DND-41 (cell line): ENCODE results near the gene PRRX2.

Source experiments
- ATAC-seq: fragments of 200-7000 bp; cut with Tn5 transposase; 3 replicates; pipeline ENCODE4 v1.9.1; 2021; ENCODE audit warnings: low read depth; ENCODE audit not compliant: insufficient read depth
- DNase-seq: peaks from one replicate; pipeline ENCODE4 v3.0.0-alpha.2; 2020
- H2AFZ ChIP-seq: 2 replicates; pipeline ENCODE4 v1.6.0; 2012; ENCODE audit warnings: low read depth, low read length
- H3K27ac ChIP-seq: 2 replicates; pipeline ENCODE4 v1.5.1; 2012; ENCODE audit warnings: low read length, inconsistent platforms
- H3K27me3 ChIP-seq: fragments of 200-600 bp; sonication (generic); 2 replicates; pipeline ENCODE4 v1.6.0; 2012; ENCODE audit warnings: low read length, mild to moderate bottlenecking, inconsistent platforms; ENCODE audit not compliant: insufficient read depth, poor library complexity
- H3K36me3 ChIP-seq: 2 replicates; pipeline ENCODE4 v1.5.1; 2012; ENCODE audit warnings: low read length, inconsistent platforms; ENCODE audit not compliant: insufficient read depth
- H3K4me1 ChIP-seq: 2 replicates; pipeline ENCODE4 v1.5.1; 2012; ENCODE audit warnings: mild to moderate bottlenecking, low read length; ENCODE audit not compliant: insufficient read depth
- H3K4me2 ChIP-seq: 2 replicates; pipeline ENCODE4 v1.6.0; 2012; ENCODE audit warnings: mild to moderate bottlenecking, moderate library complexity, low read length, inconsistent platforms; ENCODE audit not compliant: insufficient read depth
- H3K4me3 ChIP-seq, 2 experiments: fragments of 200-600 bp in 1 of 2; shearing (Covaris generic) in 1 of 2; 2 replicates each; pipeline ENCODE4 v1.5.1; 2012 to 2016; ENCODE audit warnings: inconsistent platforms in 2 of 2, low read length in 2 of 2, mild to moderate bottlenecking in 2 of 2, low read depth in 1 of 2, moderate library complexity in 1 of 2
- H3K79me2 ChIP-seq: 2 replicates; pipeline ENCODE4 v1.6.0; 2012; ENCODE audit warnings: low read length, inconsistent platforms; ENCODE audit not compliant: insufficient read depth
- H3K9ac ChIP-seq: 2 replicates; pipeline ENCODE4 v1.6.0; 2012; ENCODE audit warnings: low read depth, mild to moderate bottlenecking, inconsistent platforms, low read length, moderate library complexity
- H3K9me3 ChIP-seq: 2 replicates; pipeline ENCODE4 v1.5.1; 2012; ENCODE audit warnings: low read length, moderate library complexity, mild to moderate bottlenecking, inconsistent platforms; ENCODE audit not compliant: insufficient read depth, severe bottlenecking
- H4K20me1 ChIP-seq: 2 replicates; pipeline ENCODE4 v1.6.0; 2012; ENCODE audit warnings: low read length; ENCODE audit not compliant: insufficient read depth
- EZH2 ChIP-seq: IDR thresholded peaks from 3 replicates; pipeline ENCODE4 v1.6.1; 2012; ENCODE audit warnings: borderline replicate concordance, low read depth, mild to moderate bottlenecking, moderate library complexity, low read length, inconsistent platforms; ENCODE audit not compliant: severe bottlenecking
- TF ChIP-seq, protein P1 (sequence below): IDR thresholded peaks from 2 replicates; pipeline ENCODE4 v1.5.1; 2012; ENCODE audit warnings: borderline replicate concordance, low read length, moderate library complexity, mild to moderate bottlenecking; ENCODE audit not compliant: poor library complexity, severe bottlenecking; ENCODE audit errors: extremely low read depth

The PRRX2 gene

DNA sequence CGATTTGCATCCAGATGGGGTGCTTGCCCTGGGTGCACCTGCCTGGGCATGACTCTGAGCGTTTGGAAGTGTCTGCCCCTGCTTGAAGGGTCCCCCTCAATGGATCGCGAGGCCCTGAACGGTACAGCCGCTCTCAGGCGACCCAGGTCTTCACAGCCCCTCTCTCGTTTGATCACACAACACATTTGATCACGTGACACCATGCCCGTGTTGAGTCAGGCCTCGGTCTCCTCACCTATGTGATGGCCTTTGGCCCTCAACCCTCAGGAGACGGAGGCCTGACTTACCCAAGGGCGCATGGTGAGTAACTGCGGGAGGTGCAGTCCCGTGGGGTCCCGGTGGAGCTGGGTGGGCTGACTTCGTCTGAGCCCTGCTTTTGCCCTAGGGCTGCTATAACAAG, 20.5 kb upstream of the PRRX2 start:
- no peaks in the 10 kb centered on the region for H3K27me3 ChIP-seq
- no peak overlapping the region for H3K4me2 ChIP-seq
- no peaks in the 10 kb centered on the region; the same call in 1 of the 2 replicates for H3K36me3 ChIP-seq
- peaks cover 20% of the 10 kb centered on the region for H3K79me2 ChIP-seq
- no peak overlapping the region for H2AFZ ChIP-seq
- no peak for DNase-seq
- H4K20me1 ChIP-seq: peaks cover 18% of the 10 kb centered on the region
- no peaks in the 10 kb centered on the region for H3K9me3 ChIP-seq
- TF ChIP-seq, protein P1, sequence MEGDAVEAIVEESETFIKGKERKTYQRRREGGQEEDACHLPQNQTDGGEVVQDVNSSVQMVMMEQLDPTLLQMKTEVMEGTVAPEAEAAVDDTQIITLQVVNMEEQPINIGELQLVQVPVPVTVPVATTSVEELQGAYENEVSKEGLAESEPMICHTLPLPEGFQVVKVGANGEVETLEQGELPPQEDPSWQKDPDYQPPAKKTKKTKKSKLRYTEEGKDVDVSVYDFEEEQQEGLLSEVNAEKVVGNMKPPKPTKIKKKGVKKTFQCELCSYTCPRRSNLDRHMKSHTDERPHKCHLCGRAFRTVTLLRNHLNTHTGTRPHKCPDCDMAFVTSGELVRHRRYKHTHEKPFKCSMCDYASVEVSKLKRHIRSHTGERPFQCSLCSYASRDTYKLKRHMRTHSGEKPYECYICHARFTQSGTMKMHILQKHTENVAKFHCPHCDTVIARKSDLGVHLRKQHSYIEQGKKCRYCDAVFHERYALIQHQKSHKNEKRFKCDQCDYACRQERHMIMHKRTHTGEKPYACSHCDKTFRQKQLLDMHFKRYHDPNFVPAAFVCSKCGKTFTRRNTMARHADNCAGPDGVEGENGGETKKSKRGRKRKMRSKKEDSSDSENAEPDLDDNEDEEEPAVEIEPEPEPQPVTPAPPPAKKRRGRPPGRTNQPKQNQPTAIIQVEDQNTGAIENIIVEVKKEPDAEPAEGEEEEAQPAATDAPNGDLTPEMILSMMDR: no peak
- TF ChIP-seq EZH2: no peak
- peaks cover 22% of the 10 kb centered on the region for H3K4me1 ChIP-seq
- no peak overlapping the region for H3K9ac ChIP-seq
- ATAC-seq: no peak
- H3K27ac ChIP-seq: no peak overlapping the region
- no peak overlapping the region for H3K4me3 ChIP-seq

GRCh38 chr9:129646252-129646651, 19.2 kb upstream of the PRRX2 start:
- peaks cover 5% of the 10 kb centered on the region for H4K20me1 ChIP-seq
- ATAC-seq (no peak), DNase-seq (no peak)
- H3K9ac ChIP-seq: no peak overlapping the region
- peaks cover 7% of the 10 kb centered on the region for H3K79me2 ChIP-seq
- H3K36me3 ChIP-seq: no peaks in the 10 kb centered on the region
- H3K27ac ChIP-seq: no peak overlapping the region
- no peaks in the 10 kb centered on the region for H3K9me3 ChIP-seq
- H3K4me3 ChIP-seq: no peak overlapping the region
- no peak overlapping the region for H2AFZ ChIP-seq
- TF ChIP-seq, protein P1: no peak
- no peak for TF ChIP-seq EZH2
- H3K4me1 ChIP-seq: peaks cover 8% of the 10 kb centered on the region
- no peaks in the 10 kb centered on the region for H3K27me3 ChIP-seq
- no peak overlapping the region for H3K4me2 ChIP-seq

DNA sequence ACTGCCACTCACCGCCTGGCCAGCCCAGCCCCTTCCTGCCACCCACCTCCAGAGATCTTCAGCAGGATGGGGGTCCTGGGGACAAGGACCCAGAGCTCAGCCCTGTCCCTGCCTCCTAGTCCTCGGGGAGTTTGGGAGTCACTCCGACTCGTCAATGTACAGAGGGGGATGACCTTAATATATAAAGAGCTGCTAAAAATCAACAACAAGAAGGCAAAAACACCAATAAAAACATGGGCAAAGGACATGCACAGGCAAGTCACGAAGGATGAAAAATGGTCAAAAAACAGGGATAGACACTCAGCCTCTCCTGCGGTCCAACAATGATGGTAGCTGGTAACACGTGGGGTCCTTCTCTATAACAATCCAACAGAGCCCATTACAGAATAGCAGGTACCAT, 18.8 kb upstream of the PRRX2 start:
- Histone ChIP-seq H3K36me3 (no peaks in the 10 kb centered on the region), H3K27me3 (no peaks in the 10 kb centered on the region), H2AFZ (no peak overlapping the region), H3K79me2 (peaks cover 3% of the 10 kb centered on the region), H3K4me3 (no peak overlapping the region), H4K20me1 (peaks cover under 1% of the 10 kb centered on the region; the same call in 1 of the 2 replicates), H3K4me1 (peaks cover 6% of the 10 kb centered on the region), H3K9me3 (no peaks in the 10 kb centered on the region), H3K27ac (no peak overlapping the region), H3K4me2 (no peak overlapping the region), H3K9ac (no peak overlapping the region)
- ATAC-seq (no peak), DNase-seq (no peak)
- TF ChIP-seq, protein P1: no peak
- TF ChIP-seq EZH2: no peak

DNA sequence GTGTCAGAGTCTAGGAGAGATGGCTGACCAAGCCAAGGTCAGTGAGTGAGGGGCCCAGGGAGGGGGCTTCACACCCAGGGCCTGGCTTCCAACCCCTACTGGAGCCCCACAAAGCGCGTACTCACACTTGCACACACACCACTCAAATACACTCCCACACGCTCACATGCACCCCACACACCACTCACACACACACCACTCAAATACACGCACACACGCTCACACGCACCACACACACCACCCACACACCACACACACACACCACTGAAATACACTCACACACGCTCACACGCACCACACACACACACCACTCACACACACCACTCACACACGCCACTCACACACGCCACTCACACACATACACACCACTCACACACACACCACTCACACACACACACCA, 17.8 kb upstream of the PRRX2 start:
- DNase-seq (no peak), ATAC-seq (no peak)
- no peak overlapping the region for H3K27ac ChIP-seq
- H3K36me3 ChIP-seq: no peaks in the 10 kb centered on the region
- no peaks in the 10 kb centered on the region for H3K9me3 ChIP-seq
- H2AFZ ChIP-seq: no peak overlapping the region
- no peaks in the 10 kb centered on the region for H3K27me3 ChIP-seq
- no peaks in the 10 kb centered on the region for H3K79me2 ChIP-seq
- no peak overlapping the region for H3K4me3 ChIP-seq
- no peaks in the 10 kb centered on the region for H3K4me1 ChIP-seq
- H3K9ac ChIP-seq: no peak overlapping the region
- no peak overlapping the region for H3K4me2 ChIP-seq
- TF ChIP-seq, protein P1: no peak
- TF ChIP-seq EZH2: no peak
- no peaks in the 10 kb centered on the region for H4K20me1 ChIP-seq
